ENCODE data around the gene MMP23B.
"Not testable (repeated sequence)": the region's sequence is repeated elsewhere in the genome, so short reads cannot be mapped to it uniquely, and the experiment has no call there.

MMP23B gene

DNA sequence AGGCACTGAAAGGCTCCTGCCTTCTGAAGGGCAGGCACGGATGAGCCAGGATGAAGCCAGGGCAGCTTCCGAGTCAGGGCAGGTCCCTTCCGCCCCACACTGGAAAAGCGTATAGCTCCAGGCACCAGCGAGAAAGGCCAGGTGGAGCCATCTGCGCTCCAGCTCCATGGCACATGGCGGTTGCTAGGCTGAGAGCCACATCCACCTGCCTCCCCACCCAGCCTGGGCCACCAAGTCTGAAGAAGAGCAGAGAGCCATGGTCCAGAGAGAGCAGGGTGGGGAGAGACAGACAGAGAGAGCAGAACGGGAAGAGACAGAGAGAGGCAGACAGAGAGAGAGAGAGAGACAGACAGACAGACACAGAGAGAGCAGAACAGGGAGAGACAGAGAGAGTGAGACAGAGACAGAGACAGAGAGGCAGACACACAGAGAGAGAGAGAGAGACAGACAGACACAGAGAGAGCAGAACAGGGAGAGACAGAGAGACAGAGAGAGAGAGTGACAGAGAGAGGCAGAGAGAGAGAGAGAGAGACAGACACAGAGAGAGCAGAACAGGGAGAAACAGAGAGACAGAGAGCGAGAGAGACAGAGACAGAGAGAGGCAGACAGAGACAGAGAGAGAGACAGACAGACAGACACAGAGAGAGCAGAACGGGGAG is 37.2 kb upstream of the MMP23B start:
- H3K27me3 ChIP-seq = peaks cover 0 to 36% of the 10 kb centered on the region in 2 donors
- H3K4me1 ChIP-seq = peaks cover 0 to 19% (median 5%) of the 10 kb centered on the region in 4 donors
- no peaks in the 10 kb centered on the region for H3K36me3 ChIP-seq
- TF ChIP-seq, protein P1, sequence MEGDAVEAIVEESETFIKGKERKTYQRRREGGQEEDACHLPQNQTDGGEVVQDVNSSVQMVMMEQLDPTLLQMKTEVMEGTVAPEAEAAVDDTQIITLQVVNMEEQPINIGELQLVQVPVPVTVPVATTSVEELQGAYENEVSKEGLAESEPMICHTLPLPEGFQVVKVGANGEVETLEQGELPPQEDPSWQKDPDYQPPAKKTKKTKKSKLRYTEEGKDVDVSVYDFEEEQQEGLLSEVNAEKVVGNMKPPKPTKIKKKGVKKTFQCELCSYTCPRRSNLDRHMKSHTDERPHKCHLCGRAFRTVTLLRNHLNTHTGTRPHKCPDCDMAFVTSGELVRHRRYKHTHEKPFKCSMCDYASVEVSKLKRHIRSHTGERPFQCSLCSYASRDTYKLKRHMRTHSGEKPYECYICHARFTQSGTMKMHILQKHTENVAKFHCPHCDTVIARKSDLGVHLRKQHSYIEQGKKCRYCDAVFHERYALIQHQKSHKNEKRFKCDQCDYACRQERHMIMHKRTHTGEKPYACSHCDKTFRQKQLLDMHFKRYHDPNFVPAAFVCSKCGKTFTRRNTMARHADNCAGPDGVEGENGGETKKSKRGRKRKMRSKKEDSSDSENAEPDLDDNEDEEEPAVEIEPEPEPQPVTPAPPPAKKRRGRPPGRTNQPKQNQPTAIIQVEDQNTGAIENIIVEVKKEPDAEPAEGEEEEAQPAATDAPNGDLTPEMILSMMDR (IDR thresholded peaks at IDR 0.05) = no peak
- H3K4me3 ChIP-seq = no peak overlapping the region
- DNase-seq = no peak
- intact Hi-C loops (cut with DNase I; ENCODE audit: low total_unique reads) = no loop called here
- H3K9me3 ChIP-seq = no peaks in the 10 kb centered on the region
- H3K27ac ChIP-seq = no peak overlapping the region

GRCh38 chr1:1595341-1595740 is 36.6 kb upstream of the MMP23B start:
- H3K27me3 ChIP-seq = peaks cover 0 to 34% of the 10 kb centered on the region in 2 donors

DNA sequence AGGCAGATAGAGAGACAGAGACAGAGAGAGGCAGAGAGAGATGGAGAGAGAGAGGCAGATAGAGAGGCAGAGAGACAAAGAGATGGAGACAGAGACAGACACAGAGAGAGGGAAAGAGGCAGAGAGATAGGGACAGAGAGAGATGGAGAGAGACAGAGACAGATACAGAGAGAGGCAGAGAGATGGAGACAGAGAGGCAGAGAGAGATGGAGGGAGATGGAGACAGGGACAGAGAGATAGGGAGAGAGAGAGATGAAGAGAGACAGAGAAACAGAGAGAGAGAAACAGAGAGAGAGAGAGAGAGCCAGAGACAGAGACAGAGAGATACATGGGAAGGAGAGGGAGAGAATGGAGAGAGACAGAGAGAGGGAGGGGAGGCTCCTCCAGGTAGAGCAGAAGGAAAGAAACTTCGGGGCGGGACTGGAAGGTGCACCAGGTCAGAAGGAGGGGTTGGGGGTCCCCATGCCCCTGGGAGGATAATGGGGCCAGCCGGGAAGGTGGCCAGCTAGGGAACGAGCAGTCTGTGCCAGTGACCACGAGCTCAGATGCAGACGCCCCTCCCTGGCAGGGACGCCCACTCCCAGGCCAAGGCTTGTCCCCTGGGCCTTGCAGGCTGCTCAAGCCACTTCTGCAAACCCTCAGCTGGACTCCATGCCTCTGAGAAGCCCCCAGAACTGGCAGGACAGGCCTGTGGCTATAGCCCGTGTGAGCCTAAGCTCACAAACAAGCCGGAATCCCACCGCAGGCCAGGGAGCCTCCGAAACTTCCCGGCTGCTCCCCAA is 35.3 kb upstream of the MMP23B start:
- TF ChIP-seq, protein P1 (IDR thresholded peaks at IDR 0.05) = no peak
- Histone ChIP-seq H3K4me1 (peaks cover 0 to 27% (median 14%) of the 10 kb centered on the region in 4 donors), H3K27me3 (peaks cover 0 to 46% of the 10 kb centered on the region in 2 donors), H3K36me3 (no peaks in the 10 kb centered on the region), H3K27ac (no peak overlapping the region), H3K4me3 (no peak overlapping the region), H3K9me3 (no peaks in the 10 kb centered on the region)
- DNase-seq = no peak
- intact Hi-C loops (cut with DNase I; ENCODE audit: low total_unique reads) = no loop called here

More at GRCh38 chr1:1595341-1595740, 36.6 kb upstream of the MMP23B start:
- H3K27ac ChIP-seq; H3K36me3 ChIP-seq; H3K9me3 ChIP-seq; H3K4me3 ChIP-seq; intact Hi-C loops (cut with DNase I; ENCODE audit: low total_unique reads); DNase-seq: not testable (repeated sequence)
- H3K4me1 ChIP-seq = peaks cover 0 to 23% (median 9%) of the 10 kb centered on the region in 4 donors

DNA sequence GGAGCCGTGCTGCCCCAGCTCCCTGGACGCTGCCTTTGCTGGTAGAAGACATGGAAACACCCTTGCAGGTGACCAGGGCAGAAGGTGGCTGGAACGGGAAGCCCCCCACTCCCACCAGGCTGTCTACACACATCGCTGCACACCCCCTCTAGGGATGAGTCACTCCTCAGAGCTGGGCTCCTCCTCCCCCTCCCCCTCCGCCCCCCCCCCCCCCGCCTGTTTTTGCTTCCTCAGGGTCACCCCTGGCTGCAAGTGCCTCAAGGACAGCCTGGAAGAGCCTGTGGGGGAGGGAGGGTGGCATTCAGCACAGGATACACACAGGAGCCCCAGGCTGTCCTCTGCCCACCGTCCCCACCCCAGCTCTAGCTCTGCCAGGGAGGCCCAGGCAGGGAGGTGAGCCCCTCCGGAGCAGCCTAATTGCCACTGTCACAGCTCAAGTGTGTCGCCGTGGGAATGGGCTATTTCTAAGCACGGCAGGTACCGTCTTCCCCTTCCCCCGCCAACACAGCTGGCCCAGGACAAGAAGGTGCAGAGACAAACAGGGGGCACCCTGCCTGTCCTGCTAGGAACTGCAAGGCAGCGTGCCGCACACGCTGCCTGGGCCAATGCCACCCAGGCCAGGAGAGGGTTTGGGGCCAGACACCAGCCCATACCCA is 34.6 kb upstream of the MMP23B start:
- H3K4me3 ChIP-seq = no peak overlapping the region
- no peak overlapping the region for H3K27ac ChIP-seq
- intact Hi-C loops (cut with DNase I; ENCODE audit: low total_unique reads) = no loop called here
- DNase-seq = no peak
- no peaks in the 10 kb centered on the region for H3K9me3 ChIP-seq
- TF ChIP-seq, protein P1 (IDR thresholded peaks at IDR 0.05) = no peak
- H3K27me3 ChIP-seq = peaks cover 0 to 53% of the 10 kb centered on the region in 2 donors
- H3K36me3 ChIP-seq = no peaks in the 10 kb centered on the region
- H3K4me1 ChIP-seq = peaks cover 0 to 27% (median 14%) of the 10 kb centered on the region in 4 donors

DNA sequence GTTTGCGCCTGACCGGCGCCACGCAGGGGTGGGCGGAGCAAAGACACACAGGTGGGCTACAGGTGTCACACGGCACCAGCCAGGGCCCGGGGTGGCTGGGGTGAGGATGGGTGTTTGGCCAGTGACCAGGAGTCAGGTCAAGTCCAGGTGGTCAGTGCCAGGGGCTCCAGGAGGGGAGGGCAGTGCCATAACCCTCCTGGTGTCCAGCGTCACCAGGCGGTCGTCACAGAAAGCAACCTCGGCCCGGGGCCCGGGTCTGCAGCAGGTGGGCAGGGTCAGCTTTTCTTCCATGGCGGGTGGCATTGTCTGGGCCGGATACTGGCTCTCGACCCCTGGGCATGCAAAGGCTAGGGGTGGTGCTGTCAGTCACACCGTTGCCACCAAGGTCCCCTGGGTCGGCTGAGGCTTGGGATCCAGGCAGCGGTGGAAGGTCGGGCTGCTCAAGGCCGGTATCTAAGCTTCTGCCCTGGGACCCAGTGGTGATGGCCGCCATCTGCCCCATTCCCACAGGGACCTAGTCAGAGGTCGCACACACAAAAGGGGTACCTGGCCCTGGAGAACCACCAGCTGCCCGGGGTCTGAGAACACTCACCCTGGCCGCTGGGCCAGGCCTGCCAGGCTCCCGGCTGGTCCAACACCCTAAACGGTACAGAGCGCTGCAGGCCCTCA is 33.8 kb upstream of the MMP23B start:
- Histone ChIP-seq H3K4me1 (peaks cover 0 to 27% (median 14%) of the 10 kb centered on the region in 4 donors), H3K36me3 (no peaks in the 10 kb centered on the region), H3K4me3 (no peak overlapping the region), H3K27me3 (peaks cover 0 to 60% of the 10 kb centered on the region in 2 donors), H3K9me3 (no peaks in the 10 kb centered on the region), H3K27ac (no peak overlapping the region)
- intact Hi-C loops (cut with DNase I; ENCODE audit: low total_unique reads) = no loop called here
- DNase-seq = no peak
- TF ChIP-seq, protein P1 (IDR thresholded peaks at IDR 0.05) = no peak

All from tibial artery (tissue), 4 donors.